HepG2 (cell line): ENCODE measurements around the gene GSS. TPM values are rescaled to one million over a fixed set of nuclear protein-coding genes. Genes with fewer than 3 reads are reported as not detected.
A peak's percentile ranks its signal among the peaks of the same experiment; 100 is the strongest.

ENCODE experiments used
- CBX1 ChIP-seq: IDR thresholded peaks from one replicate; pipeline ENCODE4 v1.6.1; 2016; ENCODE audit warnings: antibody characterized with exemption, low read depth
- HNF1B ChIP-seq: sonication (generic); formaldehyde crosslinking; IDR thresholded peaks from 2 replicates; pipeline ENCODE4 v1.5.1; 2020; ENCODE audit warnings: mild to moderate bottlenecking, moderate library complexity, missing genetic modification reagents
- JUN ChIP-seq: sonication (generic); formaldehyde crosslinking; IDR thresholded peaks from 2 replicates; pipeline ENCODE4 v1.4.0; 2020; ENCODE audit warnings: mild to moderate bottlenecking, missing genetic modification reagents
- MXD1 ChIP-seq: sonication (generic); formaldehyde crosslinking; IDR thresholded peaks from 2 replicates; pipeline ENCODE4 v1.4.0; 2020; ENCODE audit warnings: mild to moderate bottlenecking, missing genetic modification reagents
- NCOA1 ChIP-seq: sonication (generic); formaldehyde crosslinking; IDR thresholded peaks from 2 replicates; pipeline ENCODE4 v1.9.0; 2021; ENCODE audit warnings: missing genetic modification reagents
- REST ChIP-seq, 2 experiments: IDR thresholded peaks; 2 replicates each; pipeline ENCODE4 v1.6.1; 2011 to 2012; ENCODE audit warnings: low read length in 2 of 2, borderline replicate concordance in 1 of 2, low read depth in 1 of 2, mild to moderate bottlenecking in 1 of 2, moderate library complexity in 1 of 2
- SAFB2 ChIP-seq: sonication (generic); formaldehyde crosslinking; IDR thresholded peaks from 2 replicates; pipeline ENCODE4 v1.5.1; 2020; ENCODE audit warnings: missing genetic modification reagents, low read depth, mild to moderate bottlenecking, borderline replicate concordance
- SNAPC4 ChIP-seq: sonication (generic); formaldehyde crosslinking; IDR thresholded peaks from 2 replicates; pipeline ENCODE4 v1.4.0; 2020; ENCODE audit warnings: mild to moderate bottlenecking, missing genetic modification reagents
- STAG1 ChIP-seq: sonication (generic); formaldehyde crosslinking; IDR thresholded peaks from 2 replicates; pipeline ENCODE4 v1.4.0; 2020; ENCODE audit warnings: missing genetic modification reagents
- TP53 ChIP-seq: sonication (generic); formaldehyde crosslinking; conservative IDR thresholded peaks from 2 replicates; pipeline ENCODE4 v1.4.0; 2020; ENCODE audit warnings: missing genetic modification reagents
- ZNF18 ChIP-seq: sonication (generic); formaldehyde crosslinking; IDR thresholded peaks from 2 replicates; pipeline ENCODE4 v1.8.0; 2022; ENCODE audit warnings: mild to moderate bottlenecking, missing genetic modification reagents; ENCODE audit not compliant: insufficient replicate concordance
- ZNF234 ChIP-seq: sonication (generic); formaldehyde crosslinking; conservative IDR thresholded peaks from 2 replicates; pipeline ENCODE4 v1.5.1; 2020; ENCODE audit warnings: mild to moderate bottlenecking, missing genetic modification reagents
- ZNF446 ChIP-seq: sonication (generic); formaldehyde crosslinking; IDR thresholded peaks from 2 replicates; pipeline ENCODE4 v1.5.0; 2020; ENCODE audit warnings: mild to moderate bottlenecking, missing genetic modification reagents
- ZNF703 ChIP-seq: sonication (generic); formaldehyde crosslinking; IDR thresholded peaks from 2 replicates; pipeline ENCODE4 v1.5.1; 2020; ENCODE audit warnings: missing genetic modification reagents, mild to moderate bottlenecking, moderate library complexity, borderline replicate concordance
- ZNF839 ChIP-seq: sonication (generic); formaldehyde crosslinking; IDR thresholded peaks from 2 replicates; pipeline ENCODE4 v1.4.0; 2020; ENCODE audit warnings: missing genetic modification reagents, mild to moderate bottlenecking, borderline replicate concordance
- polyA plus RNA-seq, 8 experiments: library from polyadenylated mRNA; depleted of rRNA in 3 of 8; stranded (reverse) in 7 of 8; unstranded in 1 of 8; fragments of >200 nt; fragmentation: Illumina TruSeq in 4 of 8; extraction: Trizol in 4 of 8; gene quantifications; 2 replicates each; pipeline versions ENCODE4 v1.2.1 to v1.2.3, GENCODE V29; 2011 to 2016; ENCODE audit warnings: low read depth in 4 of 8, missing spikeins in 1 of 8, mixed read lengths in 1 of 8; ENCODE audit not compliant: insufficient read depth in 1 of 8
- total RNA-seq, 5 experiments: library from RNA; depleted of rRNA; stranded (reverse); fragments of >200 nt; fragmentation: Illumina TruSeq; extraction: Trizol; gene quantifications; 2 replicates each; pipeline ENCODE4 v1.2.3, GENCODE V29; 2016; ENCODE audit warnings: low read depth in 1 of 5

GSS gene
- total and polyA plus RNA-seq, 2 of the 13 experiments (the other 11 are each of a cell fraction or from before 2014, with no cell fraction given) = 80.1 to 102 TPM

GRCh38 chr20:34955231-34956040, at the start of gene GSS, which contains the start of gene MYH7B (continued):
- TF ChIP-seq SNAPC4 (CRISPR knock-in tag) = peak; percentile 66; the same call in 1 of the 2 replicates
- peak; percentile 93 for TF ChIP-seq ZNF18 (CRISPR knock-in tag)
- peak; percentile 81 for TF ChIP-seq STAG1
- peak; percentile 72; the same call in 1 of the 2 replicates for TF ChIP-seq TP53 (CRISPR knock-in tag)
- TF ChIP-seq HNF1B (CRISPR knock-in tag) = peak; percentile 98
- no peak; the same call in 1 of the 2 replicates for TF ChIP-seq ZNF446 (CRISPR knock-in tag)
- peak; percentile 89 for TF ChIP-seq JUN (CRISPR knock-in tag)
- no peak for TF ChIP-seq CBX1
- peak; percentile 38; the same call in 1 of the 2 replicates for TF ChIP-seq SAFB2
- TF ChIP-seq ZNF234 = no peak; the same call in 1 of the 2 replicates
- peak; percentile 93 for TF ChIP-seq MXD1
- TF ChIP-seq NCOA1 (CRISPR knock-in tag) = peak; percentile 97
- peak; percentile 91 for TF ChIP-seq ZNF839 (CRISPR knock-in tag)
- TF ChIP-seq ZNF703 (CRISPR knock-in tag) = peak; percentile 82; the same call in 1 of the 2 replicates
- TF ChIP-seq REST (IDR thresholded peaks at IDR 0.05; ENCODE audit: borderline replicate concordance in 1 of 2, low read depth in 1 of 2, low read length in 2 of 2) = peak in 1 of 2 experiments; percentile 82; a peak in 1 of 4 replicates
